NCI-H1417 treated with DMSO at 0.1 percent for 48 hours (cell line): ENCODE results near the gene POMZP3.
"Not testable (repeated sequence)": the region's sequence is repeated elsewhere in the genome, so short reads cannot be mapped to it uniquely, and the experiment has no call there.

Experiments
- DNase-seq: peaks from one replicate; lab custom pipeline; 2025; lab: John Stamatoyannopoulos, UW

POMZP3 gene

GRCh38 chr7:76626989-76627642 is at the start of gene POMZP3:
TSS of gene POMZP3 (minus strand) at chr7:76627279. CDS start at chr7:76626064, 1,215 bp downstream.
- DNase-seq: not testable (repeated sequence)

- not testable (repeated sequence) for DNase-seq
These were observed 48.7 kb upstream of the POMZP3 start for GRCh38 chr7:76675783-76676182.

GRCh38 chr7:76673346-76673745 is 46.3 kb upstream of the POMZP3 start:
- not testable (repeated sequence) for DNase-seq

- not testable (repeated sequence) for DNase-seq
These were observed 32.1 kb upstream of the POMZP3 start for GRCh38 chr7:76659212-76659611.

- not testable (repeated sequence) for DNase-seq
These were observed 29.3 kb upstream of the POMZP3 start for GRCh38 chr7:76656425-76656824.

GRCh38 chr7:76642620-76643019 is 15.5 kb upstream of the POMZP3 start:
- DNase-seq: not testable (repeated sequence)

- not testable (repeated sequence) for DNase-seq
These were observed 10.1 kb upstream of the POMZP3 start for GRCh38 chr7:76637061-76637691.

- not testable (repeated sequence) for DNase-seq
These were observed 498 bp downstream of the POMZP3 start for GRCh38 chr7:76626581-76626980.

GRCh38 chr7:76619439-76620190 is 7.5 kb downstream of the POMZP3 start:
- DNase-seq: not testable (repeated sequence)

GRCh38 chr7:76613783-76614182 is 13.3 kb downstream of the POMZP3 start:
- DNase-seq: not testable (repeated sequence)

- DNase-seq: not testable (repeated sequence)
These were observed 14.8 kb downstream of the POMZP3 start for GRCh38 chr7:76612232-76612631.

- not testable (repeated sequence) for DNase-seq
These were observed 17.2 kb downstream of the POMZP3 start for GRCh38 chr7:76609864-76610263.

GRCh38 chr7:76608469-76608868 is 18.6 kb downstream of the POMZP3 start:
- not testable (repeated sequence) for DNase-seq

GRCh38 chr7:76606027-76606426 is 21.1 kb downstream of the POMZP3 start:
- DNase-seq: not testable (repeated sequence)

- not testable (repeated sequence) for DNase-seq
These were observed 26.4 kb downstream of the POMZP3 start for GRCh38 chr7:76600650-76601049.

GRCh38 chr7:76600116-76600482 is 27.0 kb downstream of the POMZP3 start:
- not testable (repeated sequence) for DNase-seq

- not testable (repeated sequence) for DNase-seq
These were observed 28.4 kb downstream of the POMZP3 start for GRCh38 chr7:76598590-76599264.

- DNase-seq: not testable (repeated sequence)
These were observed 29.8 kb downstream of the POMZP3 start for GRCh38 chr7:76597288-76597687.

GRCh38 chr7:76592694-76593093 is 34.4 kb downstream of the POMZP3 start:
- DNase-seq: not testable (repeated sequence)

GRCh38 chr7:76591602-76592304 is 35.3 kb downstream of the POMZP3 start:
- DNase-seq: not testable (repeated sequence)

GRCh38 chr7:76591033-76591432 is 36.0 kb downstream of the POMZP3 start:
- DNase-seq: not testable (repeated sequence)
